Astrocyte (in vitro differentiated cells and primary cell): ENCODE data around the gene CIITA.

ENCODE experiments used
- CTCF ChIP-seq: IDR thresholded peaks from 2 replicates; pipeline ENCODE4 v1.5.1; 2011; ENCODE audit warnings: low read depth, mild to moderate bottlenecking, inconsistent platforms, low read length, moderate library complexity; ENCODE audit not compliant: insufficient read depth
- EZH2 ChIP-seq: IDR thresholded peaks from 2 replicates; pipeline ENCODE4 v1.6.1; 2012; ENCODE audit warnings: mild to moderate bottlenecking, low read length, inconsistent platforms; ENCODE audit not compliant: insufficient read depth

- TF ChIP-seq CTCF: no peak
- no peak for TF ChIP-seq EZH2
These were observed 11.4 kb downstream of the CIITA start for GRCh38 chr16:10888320-10888937.
